Right forelimb (tissue), 1 donor: ENCODE measurements around the gene C3orf22.

ENCODE experiments used
- DNase-seq: peaks from one replicate; pipeline ENCODE4 v3.0.0-alpha.2; 2018

The C3orf22 gene

DNA sequence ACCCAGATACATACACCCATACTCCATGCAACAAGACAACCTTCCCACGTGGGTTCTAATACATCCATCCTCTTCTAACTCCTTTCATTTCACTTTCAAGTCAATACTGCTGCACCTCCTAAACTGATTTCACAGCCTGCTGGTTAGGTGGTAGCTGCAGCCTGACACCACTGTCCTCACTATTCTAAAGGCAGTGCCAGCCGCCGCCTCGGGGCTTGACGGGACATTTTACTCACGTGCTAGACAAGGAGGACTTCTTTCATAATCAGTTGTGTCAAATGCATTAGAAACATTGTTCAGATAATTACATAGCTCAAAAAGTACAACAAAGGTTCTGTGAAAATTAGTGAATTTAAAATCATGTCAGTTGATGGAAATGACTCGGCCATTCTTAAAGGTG is 47.4 kb downstream of the C3orf22 start:
- DNase-seq: no peak

DNA sequence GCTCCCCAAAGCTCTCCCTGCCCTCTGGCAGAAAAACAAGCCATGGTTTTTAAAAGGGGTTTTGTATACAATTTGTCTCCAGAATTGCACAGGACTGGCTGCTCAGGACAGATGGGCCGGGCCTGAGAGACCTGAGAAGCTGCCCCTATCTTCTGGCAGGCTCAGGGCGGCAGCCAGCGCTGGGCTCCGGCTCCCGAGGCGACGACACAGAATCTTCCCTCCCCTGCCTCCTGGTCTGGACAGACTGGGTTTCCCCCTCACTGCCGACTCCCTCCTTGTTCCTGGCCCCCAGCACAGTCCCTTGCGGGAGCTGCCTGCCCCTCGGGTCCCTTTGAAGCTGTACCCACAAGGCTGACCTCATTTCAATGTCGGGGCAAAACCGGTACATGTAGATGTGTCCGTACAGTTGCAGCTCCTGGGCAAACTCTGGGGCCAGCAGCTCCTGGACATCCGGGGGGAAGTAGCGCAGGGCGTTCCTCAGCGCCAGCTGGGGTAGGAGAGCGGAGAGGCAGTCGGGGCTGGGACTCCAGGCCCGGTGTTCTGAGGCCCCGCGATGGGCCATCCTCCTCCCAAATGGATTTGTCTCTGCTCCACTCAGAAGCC is 48.3 kb downstream of the C3orf22 start:
- no peak for DNase-seq

DNA sequence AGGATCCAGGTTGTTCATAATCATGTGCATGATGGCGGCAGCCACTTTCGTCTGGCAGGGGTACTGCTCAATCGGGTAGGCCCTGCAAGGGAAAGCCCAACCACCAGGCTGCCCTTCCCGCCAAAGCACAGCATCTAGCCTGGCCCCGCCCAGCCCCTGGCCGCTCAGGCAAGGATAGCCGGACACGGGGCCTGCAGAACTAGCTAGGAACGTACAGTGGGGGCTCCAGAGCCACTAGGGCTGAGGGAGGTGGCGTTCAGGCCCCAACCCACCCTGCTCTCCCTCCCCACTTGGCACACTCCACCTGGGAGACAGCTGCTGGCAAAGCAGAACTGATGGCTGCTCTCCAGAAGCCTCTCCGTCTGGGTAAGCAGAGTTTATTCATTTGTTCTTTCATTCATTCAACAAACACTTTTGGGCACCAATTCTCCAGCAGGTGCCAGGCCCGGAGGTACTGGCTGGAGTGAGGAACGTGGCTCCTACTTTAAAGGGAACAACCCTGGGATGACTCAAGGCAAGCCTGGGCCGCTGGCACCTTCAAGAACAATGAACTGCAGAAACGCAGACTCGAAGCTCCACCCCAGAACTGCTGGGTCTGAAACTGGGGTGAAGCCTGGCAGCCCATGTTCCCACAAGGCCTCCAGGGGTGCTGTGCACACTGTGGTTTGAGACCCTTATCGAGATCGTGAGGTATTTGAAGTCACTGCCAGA is 49.0 kb downstream of the C3orf22 start:
- DNase-seq: no peak

DNA sequence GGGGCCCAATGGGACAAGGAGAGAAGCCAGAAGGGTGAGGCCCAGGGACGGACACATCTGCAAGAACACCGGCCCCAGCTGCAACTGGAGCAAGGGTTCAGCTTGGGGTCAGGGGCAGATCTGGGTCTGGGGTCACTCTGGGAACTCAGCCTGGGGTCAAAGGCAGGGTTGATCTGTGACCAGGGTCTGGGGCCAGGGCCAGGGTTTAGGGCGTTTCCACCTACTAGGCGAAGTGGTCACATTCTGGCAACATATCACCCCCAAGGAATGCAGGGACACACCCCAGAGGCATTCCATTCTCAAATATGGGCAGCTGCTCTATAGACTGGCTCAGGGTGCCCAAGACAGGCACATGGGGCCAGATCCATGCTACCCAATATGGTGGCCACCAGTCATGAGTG is 50.2 kb downstream of the C3orf22 start:
- DNase-seq: no peak

DNA sequence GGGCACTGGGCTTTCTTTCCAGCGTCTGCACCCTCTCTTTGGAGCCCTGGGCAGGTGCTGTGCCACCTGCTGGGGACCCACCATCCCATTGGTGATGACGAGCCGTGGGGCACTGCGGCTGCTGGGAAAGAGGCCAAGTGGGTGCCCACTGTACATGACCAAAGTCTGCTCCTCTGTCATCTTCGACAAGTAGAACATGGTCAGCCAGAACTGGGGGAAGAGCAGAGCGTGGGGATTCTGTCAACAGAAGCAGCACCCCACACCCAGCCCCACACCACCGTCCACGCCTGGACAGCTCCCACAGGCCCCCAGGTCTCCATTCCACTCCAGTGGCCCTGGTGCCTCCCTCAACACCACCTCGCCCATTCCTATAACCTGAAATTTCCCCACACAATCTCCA is 50.8 kb downstream of the C3orf22 start:
- DNase-seq: no peak

DNA sequence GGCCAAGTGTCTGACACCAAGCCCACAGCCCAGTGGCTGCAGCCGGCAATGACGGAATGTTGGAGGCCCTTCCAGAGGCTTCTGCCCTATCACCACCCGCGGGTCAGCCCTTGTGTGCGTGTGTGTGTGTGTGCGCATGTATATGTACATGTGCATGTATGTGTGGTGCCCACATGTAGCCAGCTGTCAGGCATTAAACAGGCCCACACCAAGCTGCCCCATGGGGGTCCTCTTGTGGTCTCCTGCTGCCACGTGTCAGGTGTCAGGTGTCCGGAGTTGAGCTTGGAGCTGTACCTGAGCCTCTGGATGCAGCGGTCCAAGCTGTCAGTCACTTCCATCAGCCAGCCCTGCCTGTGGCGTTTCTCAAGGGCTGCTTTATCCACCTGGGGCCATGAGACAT is 55.0 kb downstream of the C3orf22 start:
- no peak for DNase-seq

DNA sequence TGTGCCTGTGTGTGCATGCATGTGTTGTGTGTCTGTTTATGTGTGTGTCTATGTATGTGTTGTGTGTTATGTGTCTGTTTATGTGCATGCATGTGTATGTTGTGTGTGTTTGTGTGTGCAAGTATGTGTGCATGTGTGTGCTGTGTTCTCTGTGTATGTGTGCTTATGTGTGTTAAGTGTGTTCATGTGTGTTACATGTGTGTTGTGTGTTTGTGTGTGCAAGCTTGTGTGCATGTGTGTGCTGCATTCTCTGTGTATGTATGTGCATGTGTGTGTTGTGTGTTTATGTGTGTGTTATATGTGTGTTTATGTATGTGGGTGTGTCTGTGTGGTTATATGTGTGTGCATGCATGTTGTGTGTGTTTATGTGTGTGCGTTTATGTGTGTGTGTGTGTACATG is 56.1 kb downstream of the C3orf22 start:
- no peak for DNase-seq

DNA sequence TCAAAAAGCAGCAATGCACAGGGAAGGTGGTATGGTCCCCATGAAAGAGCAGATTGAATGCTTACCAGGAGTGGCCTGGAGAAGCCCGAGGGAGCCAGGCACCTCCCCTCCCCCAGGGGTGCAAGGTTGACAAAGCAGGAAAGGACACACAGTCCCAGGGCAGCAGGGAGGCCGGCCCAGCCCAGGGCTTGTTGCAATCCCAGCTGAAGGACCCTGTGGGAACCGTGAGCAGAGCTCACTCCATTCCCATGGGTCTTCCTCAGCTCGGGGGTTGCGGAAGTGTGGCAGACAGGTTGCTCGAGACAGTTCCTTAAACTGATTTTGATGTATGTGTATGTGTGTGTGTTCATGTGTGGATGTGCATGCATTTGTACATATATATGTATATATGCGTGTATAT is 57.0 kb downstream of the C3orf22 start:
- no peak for DNase-seq

DNA sequence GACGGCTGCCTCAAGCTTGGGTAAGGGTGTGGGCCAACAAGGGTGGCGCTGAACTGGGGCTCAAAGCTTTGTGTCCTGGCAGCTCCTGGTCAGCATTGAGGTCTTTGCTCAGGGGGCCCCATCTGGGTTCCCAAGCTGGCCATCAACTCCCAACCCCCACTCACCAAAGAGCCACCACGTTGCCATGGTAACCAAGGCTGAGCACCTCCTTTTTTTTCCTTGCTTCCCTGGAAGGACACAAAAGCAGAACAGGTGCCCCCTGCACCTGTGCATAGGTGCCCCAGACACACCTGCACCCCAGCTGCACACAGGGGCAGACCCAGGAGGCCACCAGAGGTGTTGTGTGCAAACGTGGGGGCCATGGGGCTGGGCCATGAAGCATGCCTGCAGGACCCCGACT is 57.7 kb downstream of the C3orf22 start:
- DNase-seq: no peak

DNA sequence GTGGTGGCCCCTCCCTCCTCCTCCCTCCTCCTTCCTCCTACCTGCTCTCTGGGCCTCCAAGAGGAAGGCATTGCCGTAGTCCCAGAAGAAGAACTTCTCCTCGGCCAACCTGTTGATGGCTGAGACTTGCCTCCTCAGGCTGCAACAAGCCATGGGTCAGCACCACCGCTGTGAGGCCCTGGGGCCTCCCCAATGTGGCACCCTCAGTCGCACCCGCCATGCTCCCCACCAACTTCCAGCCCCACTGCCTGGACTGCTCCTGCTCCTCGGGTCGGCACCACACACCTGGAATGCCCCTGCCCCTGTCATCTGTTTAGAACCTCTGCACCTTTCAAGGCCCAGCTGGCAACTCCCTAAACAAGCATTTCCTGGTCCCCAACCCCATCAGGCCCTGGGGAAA is 58.7 kb downstream of the C3orf22 start:
- no peak for DNase-seq
